Activated CD8-positive, alpha-beta memory T cell treated with anti-CD3 and anti-CD28 coated beads, Interleukin-2, amount 50 U/mL, for 48 hours (primary cell): ENCODE data around the gene EYS.
"Not testable (repeated sequence)": the region's sequence is repeated elsewhere in the genome, so short reads cannot be mapped to it uniquely, and the experiment has no call there.

Experiments
- DNase-seq: peaks from one replicate; pipeline ENCODE4 v3.0.0-alpha.2; 2020

Gene EYS

GRCh38 chr6:65449926-65450325, 257.1 kb downstream of the EYS start:
- DNase-seq, result no peak

GRCh38 chr6:65448866-65449265, 258.2 kb downstream of the EYS start:
- no peak for DNase-seq

DNA sequence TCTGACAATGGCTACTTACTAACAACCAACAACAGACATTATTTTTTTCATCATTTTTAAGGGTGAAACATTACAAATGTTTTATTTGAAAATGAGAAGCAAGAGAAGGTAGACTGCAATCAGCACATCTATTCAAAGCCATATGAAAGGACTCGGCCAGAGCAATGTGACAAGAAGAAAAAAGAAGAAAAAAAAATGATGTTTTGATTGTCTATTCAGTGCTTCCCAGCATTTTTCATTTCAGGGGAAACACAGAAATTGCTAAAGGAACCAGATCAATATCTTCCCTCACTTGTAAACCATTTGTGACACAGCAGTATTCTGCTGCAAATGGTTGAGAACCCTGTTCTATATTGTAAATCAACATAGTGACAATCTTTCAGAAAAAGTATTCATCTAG, 270.7 kb downstream of the EYS start:
- no peak for DNase-seq

- no peak for DNase-seq
Observed at GRCh38 chr6:65416621-65417020, 290.4 kb downstream of the EYS start.

- DNase-seq, result no peak
Observed at GRCh38 chr6:65410309-65410708, 296.7 kb downstream of the EYS start.

- DNase-seq, result no peak
Observed at GRCh38 chr6:65402564-65402963, 304.5 kb downstream of the EYS start.

GRCh38 chr6:65399355-65400084, 307.5 kb downstream of the EYS start:
- no peak for DNase-seq

DNA sequence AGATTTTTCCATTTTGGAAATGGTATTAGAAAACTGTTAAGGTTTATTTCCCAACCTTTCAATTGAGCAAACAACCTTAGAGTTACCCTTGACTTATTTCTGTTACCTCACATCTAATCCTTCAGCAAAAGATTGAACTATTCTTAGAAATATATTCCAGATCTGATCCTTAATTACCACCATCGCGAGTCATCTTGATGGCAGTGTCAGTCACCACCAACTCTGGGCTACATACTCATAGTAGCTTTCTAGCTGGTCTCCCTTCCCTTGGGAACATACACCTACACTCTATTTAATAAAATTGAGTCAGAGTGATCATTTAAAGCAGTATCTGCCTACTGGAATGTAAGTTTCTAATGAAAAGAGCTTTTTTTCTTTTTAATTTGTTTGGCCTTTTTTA, 308.2 kb downstream of the EYS start:
- no peak for DNase-seq

GRCh38 chr6:65350530-65350929, 356.5 kb downstream of the EYS start:
- DNase-seq, result no peak

DNA sequence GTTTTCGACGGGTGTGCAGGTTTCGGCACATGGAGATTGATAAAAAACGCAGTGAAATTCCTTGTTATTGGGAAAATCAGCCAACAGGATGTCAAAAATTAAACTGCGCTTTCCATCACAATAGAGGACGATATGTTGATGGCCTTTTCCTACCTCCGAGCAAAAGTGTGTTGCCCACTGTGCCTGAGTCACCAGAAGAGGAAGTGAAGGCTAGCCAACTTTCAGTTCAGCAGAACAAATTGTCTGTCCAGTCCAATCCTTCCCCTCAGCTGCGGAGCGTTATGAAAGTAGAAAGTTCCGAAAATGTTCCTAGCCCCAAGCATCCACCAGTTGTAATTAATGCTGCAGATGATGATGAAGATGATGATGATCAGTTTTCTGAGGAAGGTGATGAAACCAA, 404.4 kb downstream of the EYS start:
- DNase-seq, result not testable (repeated sequence)

- DNase-seq, result no peak
Observed at GRCh38 chr6:65299236-65299635, 407.8 kb downstream of the EYS start.

DNA sequence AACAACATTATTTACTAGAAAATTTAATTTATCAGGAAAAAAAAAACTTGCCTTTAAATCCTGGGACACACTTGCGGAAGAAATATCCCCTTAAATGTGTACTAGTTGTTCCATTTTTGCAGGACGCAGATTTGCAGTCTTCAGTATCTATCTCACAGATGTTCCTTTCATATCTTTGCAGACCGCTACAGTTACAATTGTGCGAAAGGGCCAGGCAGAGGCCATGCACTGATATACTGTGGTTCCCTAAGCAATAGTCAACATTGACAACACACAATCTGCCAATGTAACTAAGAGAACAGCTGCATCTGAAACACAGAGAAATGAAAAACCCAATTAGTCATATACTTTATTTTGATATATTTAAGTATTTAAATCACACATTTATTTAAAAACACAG, 411.2 kb downstream of the EYS start:
- no peak for DNase-seq

DNA sequence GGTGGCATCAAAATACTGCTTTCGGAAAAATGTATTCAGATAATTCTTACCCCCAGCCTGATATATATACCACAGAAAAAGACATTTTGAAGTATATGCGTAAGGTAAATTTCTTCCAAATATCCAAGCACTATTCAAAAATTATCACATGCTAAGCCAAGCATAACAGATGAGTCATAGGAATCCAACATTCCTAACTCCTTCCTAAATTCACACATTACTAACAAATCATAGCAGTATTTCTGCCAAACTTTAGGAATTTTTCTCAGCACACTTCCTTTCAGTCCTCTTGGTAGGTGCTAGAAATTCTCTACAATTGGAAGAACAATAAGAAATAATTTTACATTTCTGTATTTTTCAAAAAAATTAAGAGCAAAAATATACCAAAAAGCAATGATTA, 417.5 kb downstream of the EYS start:
- no peak for DNase-seq

- DNase-seq, result no peak
Observed at GRCh38 chr6:65285275-65285674, 421.8 kb downstream of the EYS start.

- DNase-seq, result no peak
Observed at GRCh38 chr6:65280060-65280459, 427.0 kb downstream of the EYS start.

GRCh38 chr6:65262241-65262640, 444.8 kb downstream of the EYS start:
- DNase-seq, result no peak

GRCh38 chr6:65259982-65260381, 447.0 kb downstream of the EYS start:
- no peak for DNase-seq

- DNase-seq, result no peak
Observed at GRCh38 chr6:65259059-65259458, 448.0 kb downstream of the EYS start.

DNA sequence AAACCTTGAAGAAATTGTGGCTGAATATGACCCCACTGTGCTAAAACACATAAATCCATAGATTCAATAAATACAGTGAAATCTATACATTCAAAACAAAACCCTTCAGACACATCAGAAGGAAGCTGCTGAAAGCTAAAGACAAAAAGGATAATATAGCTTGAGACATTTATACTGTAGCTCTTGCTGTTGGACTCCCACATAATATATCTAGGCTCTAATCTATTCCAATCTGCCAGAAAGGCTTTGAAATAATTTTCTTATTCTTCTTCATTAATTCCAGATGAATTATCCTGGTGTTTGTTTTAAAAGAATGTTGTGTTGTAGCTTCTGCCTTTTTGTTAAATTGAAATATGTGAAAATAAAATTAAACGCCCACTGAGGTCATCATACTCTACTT, 454.0 kb downstream of the EYS start:
- DNase-seq, result no peak

DNA sequence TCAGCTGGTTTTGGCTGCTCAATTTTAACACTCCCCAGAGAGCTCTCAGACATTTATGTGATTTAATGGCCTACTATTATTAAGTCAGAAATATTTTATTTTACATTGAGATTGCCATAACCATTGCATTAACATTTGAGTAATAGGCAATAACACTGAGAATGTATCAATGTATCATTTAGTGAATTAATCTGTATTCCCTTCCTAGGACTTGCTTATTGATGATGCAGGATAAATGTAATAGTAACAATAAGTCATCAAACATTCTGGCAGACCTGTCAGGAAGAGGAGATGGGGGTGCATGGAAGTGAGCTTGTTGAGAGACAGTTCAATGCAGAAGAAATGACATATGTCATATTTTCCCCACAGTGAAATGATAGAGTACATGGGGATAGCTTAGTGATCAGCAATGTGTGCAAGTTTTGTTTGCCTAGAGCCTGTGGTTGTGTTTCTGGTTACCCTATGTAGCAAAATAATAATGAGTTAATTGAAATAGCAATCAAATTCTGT, 458.9 kb downstream of the EYS start:
- DNase-seq, result no peak

DNA sequence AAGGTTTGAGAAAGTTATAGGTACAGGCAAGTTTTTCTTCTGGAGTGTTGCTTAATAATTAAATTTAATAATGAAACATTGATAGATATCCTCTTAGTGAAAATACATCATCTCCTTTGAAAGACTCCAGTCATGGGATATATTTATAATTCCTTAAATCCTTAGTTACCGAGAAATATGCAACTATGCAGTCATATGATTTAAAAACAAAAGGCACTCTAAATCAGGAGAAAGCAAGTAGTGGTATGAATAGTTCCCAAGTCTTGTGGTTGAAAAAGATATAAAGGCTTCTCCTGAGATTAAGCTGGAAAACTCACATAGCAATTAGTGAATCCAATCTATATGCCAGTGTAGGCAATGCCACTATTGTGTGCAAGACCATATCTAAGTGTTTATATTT, 475.4 kb downstream of the EYS start:
- no peak for DNase-seq

- no peak for DNase-seq
Observed at GRCh38 chr6:65229825-65230224, 477.2 kb downstream of the EYS start.

GRCh38 chr6:65221153-65221552, 485.9 kb downstream of the EYS start:
- DNase-seq, result no peak

DNA sequence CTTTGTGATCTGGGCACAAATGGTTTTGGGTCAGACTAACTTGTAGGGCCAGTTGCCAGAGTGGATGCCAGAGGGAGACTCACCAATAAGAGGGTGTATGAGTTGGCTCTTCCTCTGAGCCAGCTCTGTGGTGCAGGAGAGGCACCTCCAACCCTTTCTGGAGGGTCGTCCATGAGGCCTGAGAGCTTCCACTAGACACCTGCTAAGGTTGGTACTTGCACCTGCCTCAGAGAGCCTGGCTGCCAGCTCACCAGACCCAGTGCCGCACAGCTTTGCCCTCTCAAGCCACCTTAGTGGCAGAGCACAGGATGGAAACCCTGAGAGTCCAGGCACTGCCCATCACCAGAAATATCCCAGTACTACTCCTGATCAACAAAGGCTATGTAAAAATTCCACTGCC, 504.3 kb downstream of the EYS start:
- DNase-seq, result no peak

DNA sequence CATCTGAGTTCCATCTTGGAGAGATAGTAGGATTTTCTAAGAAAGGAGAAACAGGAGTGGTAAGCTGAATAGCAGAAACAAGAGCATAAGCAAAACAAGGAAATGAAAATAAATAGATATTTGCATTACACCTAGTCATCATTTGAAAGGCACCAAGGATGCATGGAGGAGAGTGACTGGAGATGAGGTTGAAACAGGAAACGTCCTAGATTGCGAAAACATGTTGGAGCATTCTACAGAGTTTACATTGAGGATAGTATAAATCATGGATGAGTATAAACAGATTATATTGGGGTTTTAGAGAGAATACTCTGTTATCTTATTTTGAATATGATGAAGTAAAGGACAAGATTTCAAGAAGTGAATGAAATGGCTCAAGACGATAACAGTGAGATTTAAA, 507.3 kb downstream of the EYS start:
- no peak for DNase-seq
